Peyer's patch (tissue), 4 donors: ENCODE measurements around the gene ARHGEF38. TPM values are rescaled to one million over a fixed set of nuclear protein-coding genes. Genes with fewer than 3 reads are reported as not detected.
"Not testable (repeated sequence)": the region's sequence is repeated elsewhere in the genome, so short reads cannot be mapped to it uniquely, and the experiment has no call there.

Experiments
- DNase-seq, 3 donors: peaks; one replicate each; pipeline ENCODE4 v3.0.0-alpha.2; 2017 to 2019
- H3K27ac ChIP-seq, 4 donors: fragments of 200-600 bp; sonication (generic); one replicate each; pipeline ENCODE4 v1.5.1; 2016 to 2019
- H3K27me3 ChIP-seq, 2 donors: fragments of 200-600 bp; sonication (generic); one replicate each; pipeline ENCODE4 v1.5.1; 2019
- H3K36me3 ChIP-seq, 3 donors: fragments of 200-600 bp; sonication (generic); one replicate each; pipeline ENCODE4 v1.5.1; 2016 to 2019
- H3K4me1 ChIP-seq, 4 donors: fragments of 200-600 bp; sonication (generic); one replicate each; pipeline ENCODE4 v1.5.1; 2016 to 2019
- H3K4me3 ChIP-seq, 4 donors: fragments of 200-600 bp; sonication (generic); 1 replicate in 3 of 4; 2 replicates in 1 of 4; pipeline ENCODE4 v1.5.1; 2016 to 2019; ENCODE audit warnings: mild to moderate bottlenecking in 1 of 4
- H3K9me3 ChIP-seq, 4 donors: fragments of 200-600 bp; sonication (generic); one replicate each; pipeline ENCODE4 v1.5.1; 2016 to 2019; ENCODE audit warnings: mild to moderate bottlenecking in 1 of 4
- POLR2A ChIP-seq, 2 donors: fragments of 450-650 bp; IDR thresholded peaks; one replicate each; pipeline ENCODE4 v1.5.1; 2017; ENCODE audit warnings: antibody characterized with exemption in 2 of 2, mild to moderate bottlenecking in 2 of 2, moderate library complexity in 2 of 2
- total RNA-seq, 4 donors: library from RNA; depleted of rRNA; stranded (reverse); fragments of >200 nt; gene quantifications; one replicate each; pipeline ENCODE4 v1.1.0, GENCODE V29; 2016
- TF ChIP-seq, protein P1 (sequence below), 6 experiments: fragments of 450-650 bp in 4 of 6; fragments of 200-600 bp in 2 of 6; sonication (generic) in 1 of 6; IDR thresholded peaks; one replicate each; pipeline ENCODE4 v1.5.1; 2017 to 2019; ENCODE audit warnings: antibody characterized with exemption in 6 of 6, mild to moderate bottlenecking in 3 of 6, moderate library complexity in 1 of 6

Gene ARHGEF38
- total RNA-seq, 4 donors from 2014 or later = 17.3 to 31.8 (median 25.4) TPM

- Histone ChIP-seq H3K36me3 (no peaks in the 10 kb centered on the region), H3K4me3 (no peak overlapping the region), H3K27ac (no peak overlapping the region), H3K4me1 (no peaks in the 10 kb centered on the region), H3K27me3 (no peaks in the 10 kb centered on the region), H3K9me3 (no peaks in the 10 kb centered on the region)
- TF ChIP-seq, protein P1, sequence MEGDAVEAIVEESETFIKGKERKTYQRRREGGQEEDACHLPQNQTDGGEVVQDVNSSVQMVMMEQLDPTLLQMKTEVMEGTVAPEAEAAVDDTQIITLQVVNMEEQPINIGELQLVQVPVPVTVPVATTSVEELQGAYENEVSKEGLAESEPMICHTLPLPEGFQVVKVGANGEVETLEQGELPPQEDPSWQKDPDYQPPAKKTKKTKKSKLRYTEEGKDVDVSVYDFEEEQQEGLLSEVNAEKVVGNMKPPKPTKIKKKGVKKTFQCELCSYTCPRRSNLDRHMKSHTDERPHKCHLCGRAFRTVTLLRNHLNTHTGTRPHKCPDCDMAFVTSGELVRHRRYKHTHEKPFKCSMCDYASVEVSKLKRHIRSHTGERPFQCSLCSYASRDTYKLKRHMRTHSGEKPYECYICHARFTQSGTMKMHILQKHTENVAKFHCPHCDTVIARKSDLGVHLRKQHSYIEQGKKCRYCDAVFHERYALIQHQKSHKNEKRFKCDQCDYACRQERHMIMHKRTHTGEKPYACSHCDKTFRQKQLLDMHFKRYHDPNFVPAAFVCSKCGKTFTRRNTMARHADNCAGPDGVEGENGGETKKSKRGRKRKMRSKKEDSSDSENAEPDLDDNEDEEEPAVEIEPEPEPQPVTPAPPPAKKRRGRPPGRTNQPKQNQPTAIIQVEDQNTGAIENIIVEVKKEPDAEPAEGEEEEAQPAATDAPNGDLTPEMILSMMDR (IDR thresholded peaks at IDR 0.05) = no peak
- TF ChIP-seq POLR2A (IDR thresholded peaks at IDR 0.05) = no peak
- DNase-seq = no peak
Measured at GRCh38 chr4:105607876-105608275, 55.5 kb downstream of the ARHGEF38 start.

DNA sequence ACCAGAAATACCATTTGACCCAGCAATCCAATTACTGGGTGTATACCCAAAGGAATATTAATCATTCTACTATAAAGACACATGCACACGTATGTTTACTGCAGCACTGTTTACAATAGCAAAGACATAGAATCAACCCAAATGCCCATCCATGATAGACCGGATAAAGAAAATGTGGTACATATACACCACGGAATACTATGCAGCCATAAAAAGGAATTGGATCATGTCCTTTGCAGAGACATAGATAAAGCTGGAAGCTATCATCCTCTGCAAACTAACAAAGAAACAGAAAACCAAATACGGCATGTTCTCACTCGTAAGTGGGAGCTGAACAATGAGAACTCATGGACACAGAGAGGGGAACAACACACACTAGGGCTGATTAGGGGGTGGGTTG, 57.4 kb downstream of the ARHGEF38 start:
- not testable (repeated sequence) for H3K9me3 ChIP-seq, H3K27me3 ChIP-seq, H3K27ac ChIP-seq, H3K4me1 ChIP-seq, H3K4me3 ChIP-seq, H3K36me3 ChIP-seq, DNase-seq

GRCh38 chr4:105613306-105613705, 60.9 kb downstream of the ARHGEF38 start:
- no peak for TF ChIP-seq POLR2A (IDR thresholded peaks at IDR 0.05)
- TF ChIP-seq, protein P1 (IDR thresholded peaks at IDR 0.05) = no peak
- Histone ChIP-seq H3K36me3 (no peaks in the 10 kb centered on the region), H3K27ac (no peak overlapping the region), H3K4me3 (no peak overlapping the region), H3K4me1 (no peaks in the 10 kb centered on the region), H3K9me3 (no peaks in the 10 kb centered on the region), H3K27me3 (no peaks in the 10 kb centered on the region)
- no peak for DNase-seq

DNA sequence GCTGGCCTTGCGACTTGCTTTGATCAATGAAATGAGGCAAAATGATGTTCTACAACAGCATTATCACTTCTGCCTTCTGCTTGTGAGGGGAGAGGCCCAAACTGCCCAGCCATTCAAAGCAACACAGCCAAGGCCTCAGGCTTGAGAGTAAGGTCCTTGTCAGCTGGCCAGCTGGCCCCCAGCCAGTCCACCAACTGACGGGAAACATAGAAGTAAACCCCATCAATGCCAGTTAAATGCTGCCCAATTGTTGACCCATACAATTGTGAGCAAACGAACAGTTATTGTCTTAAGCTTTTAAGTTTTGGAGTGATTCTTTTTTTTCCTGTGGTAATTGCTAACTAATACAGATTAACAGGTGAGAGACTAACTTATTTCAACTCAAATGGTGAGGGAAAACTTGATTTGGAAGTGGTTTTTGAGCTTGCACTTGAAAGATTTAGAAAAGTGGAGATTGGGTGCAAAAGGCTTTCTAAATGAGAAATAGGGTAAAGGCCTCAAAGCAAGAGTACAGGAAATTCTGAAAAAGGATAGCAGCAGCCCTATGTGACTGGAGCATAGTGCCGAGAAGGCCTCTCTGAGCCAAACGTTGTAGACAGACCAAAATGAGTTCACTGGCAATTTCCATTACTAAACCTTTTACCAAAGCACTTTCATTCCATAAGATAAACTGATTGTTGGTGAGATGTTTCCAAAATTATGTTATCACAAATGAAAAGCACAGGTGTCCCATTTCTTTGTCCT, 66.9 kb downstream of the ARHGEF38 start:
- TF ChIP-seq, protein P1 (IDR thresholded peaks at IDR 0.05) = no peak
- TF ChIP-seq POLR2A (IDR thresholded peaks at IDR 0.05) = no peak
- Histone ChIP-seq H3K4me3 (no peak overlapping the region), H3K4me1 (peaks cover 0 to 8% (median 0%) of the 10 kb centered on the region in 4 donors), H3K9me3 (no peaks in the 10 kb centered on the region), H3K36me3 (no peaks in the 10 kb centered on the region), H3K27me3 (no peaks in the 10 kb centered on the region), H3K27ac (no peak overlapping the region)
- peak in 2 of 3 donors; percentile 50 to 55 for DNase-seq

- Histone ChIP-seq H3K9me3 (no peaks in the 10 kb centered on the region), H3K36me3 (no peaks in the 10 kb centered on the region), H3K4me3 (no peak overlapping the region), H3K27me3 (no peaks in the 10 kb centered on the region), H3K27ac (no peak overlapping the region), H3K4me1 (peaks cover 0 to 11% (median 0%) of the 10 kb centered on the region in 4 donors)
- TF ChIP-seq, protein P1 (IDR thresholded peaks at IDR 0.05) = no peak
- no peak for TF ChIP-seq POLR2A (IDR thresholded peaks at IDR 0.05)
- no peak for DNase-seq
Measured at GRCh38 chr4:105620640-105621323, 68.4 kb downstream of the ARHGEF38 start.

GRCh38 chr4:105622269-105622668, 69.8 kb downstream of the ARHGEF38 start:
- Histone ChIP-seq H3K9me3 (no peaks in the 10 kb centered on the region), H3K27ac (no peak overlapping the region), H3K27me3 (no peaks in the 10 kb centered on the region), H3K36me3 (no peaks in the 10 kb centered on the region), H3K4me1 (peaks cover 0 to 11% (median 0%) of the 10 kb centered on the region in 4 donors), H3K4me3 (no peak overlapping the region)
- TF ChIP-seq, protein P1 (IDR thresholded peaks at IDR 0.05) = no peak
- TF ChIP-seq POLR2A (IDR thresholded peaks at IDR 0.05) = no peak
- no peak for DNase-seq
